T-helper 2 cell treated with Interferon-gamma antibody and Interleukin-4, amounts not matched to agents 5 μg/mL and 100 μg/mL, for 36 hours (primary cell): Measurements from ENCODE around the gene GSE1.
A peak's percentile ranks its signal among the peaks of the same experiment; 100 is the strongest.

Experiments used
- DNase-seq: peaks from one replicate; pipeline ENCODE4 v3.0.0; 2021; ENCODE audit warnings: low spot score
- H3K27ac Mint-ChIP-seq: one replicate; pipeline ENCODE4 v1.8.0; 2021; ENCODE audit warnings: mild to moderate bottlenecking, mixed read lengths
- H3K27me3 Mint-ChIP-seq: one replicate; pipeline ENCODE4 v1.8.0; 2021; ENCODE audit warnings: low read depth, mixed read lengths
- H3K36me3 Mint-ChIP-seq: one replicate; pipeline ENCODE4 v1.8.0; 2021; ENCODE audit warnings: low read depth, mixed read lengths
- H3K4me1 Mint-ChIP-seq: one replicate; pipeline ENCODE4 v1.8.0; 2021; ENCODE audit warnings: low read depth, mixed read lengths
- H3K4me3 Mint-ChIP-seq: one replicate; pipeline ENCODE4 v1.8.0; 2022; ENCODE audit warnings: mild to moderate bottlenecking, moderate library complexity, mixed read lengths
- H3K9me3 Mint-ChIP-seq: one replicate; pipeline ENCODE4 v1.8.0; 2021; ENCODE audit warnings: mixed read lengths

GSE1 gene

GRCh38 chr16:85603203-85603755 lies 9.8 kb upstream of the GSE1 start:
- H3K9me3 Mint-ChIP-seq = no peaks in the 10 kb centered on the region
- no peak overlapping the region for H3K27ac Mint-ChIP-seq
- DNase-seq = no peak
- no peaks in the 10 kb centered on the region for H3K36me3 Mint-ChIP-seq
- H3K27me3 Mint-ChIP-seq = no peaks in the 10 kb centered on the region
- H3K4me3 Mint-ChIP-seq = no peak overlapping the region
- peaks cover 2% of the 10 kb centered on the region for H3K4me1 Mint-ChIP-seq

GRCh38 chr16:85604145-85604705 lies 8.9 kb upstream of the GSE1 start:
- DNase-seq = no peak
- H3K9me3 Mint-ChIP-seq = no peaks in the 10 kb centered on the region
- H3K27me3 Mint-ChIP-seq = no peaks in the 10 kb centered on the region
- no peak overlapping the region for H3K27ac Mint-ChIP-seq
- no peaks in the 10 kb centered on the region for H3K36me3 Mint-ChIP-seq
- peaks cover 5% of the 10 kb centered on the region for H3K4me1 Mint-ChIP-seq
- H3K4me3 Mint-ChIP-seq = no peak overlapping the region

GRCh38 chr16:85605051-85605911 lies 7.8 kb upstream of the GSE1 start:
- H3K27ac Mint-ChIP-seq = no peak overlapping the region
- H3K4me3 Mint-ChIP-seq = no peak overlapping the region
- no peaks in the 10 kb centered on the region for H3K36me3 Mint-ChIP-seq
- H3K9me3 Mint-ChIP-seq = no peaks in the 10 kb centered on the region
- no peaks in the 10 kb centered on the region for H3K27me3 Mint-ChIP-seq
- DNase-seq = no peak
- peaks cover 7% of the 10 kb centered on the region for H3K4me1 Mint-ChIP-seq

- H3K9me3 Mint-ChIP-seq = no peaks in the 10 kb centered on the region
- H3K4me1 Mint-ChIP-seq = peaks cover 12% of the 10 kb centered on the region
These were observed 6.9 kb upstream of the GSE1 start for GRCh38 chr16:85605912-85606841.

GRCh38 chr16:85606904-85607303 lies 6.2 kb upstream of the GSE1 start:
- no peaks in the 10 kb centered on the region for H3K36me3 Mint-ChIP-seq
- no peak overlapping the region for H3K27ac Mint-ChIP-seq
- H3K4me3 Mint-ChIP-seq = no peak overlapping the region
- H3K4me1 Mint-ChIP-seq = peaks cover 12% of the 10 kb centered on the region
- no peaks in the 10 kb centered on the region for H3K27me3 Mint-ChIP-seq
- H3K9me3 Mint-ChIP-seq = no peaks in the 10 kb centered on the region
- DNase-seq = no peak

More at GRCh38 chr16:85605912-85606841, 6.9 kb upstream of the GSE1 start:
- Mint-ChIP-seq H3K4me3 (no peak overlapping the region), H3K27ac (no peak overlapping the region), H3K27me3 (no peaks in the 10 kb centered on the region), H3K36me3 (no peaks in the 10 kb centered on the region)
- no peak for DNase-seq

- no peak overlapping the region for H3K4me3 Mint-ChIP-seq
- no peaks in the 10 kb centered on the region for H3K9me3 Mint-ChIP-seq
- no peak overlapping the region for H3K27ac Mint-ChIP-seq
- no peaks in the 10 kb centered on the region for H3K36me3 Mint-ChIP-seq
- H3K27me3 Mint-ChIP-seq = no peaks in the 10 kb centered on the region
- H3K4me1 Mint-ChIP-seq = peaks cover 12% of the 10 kb centered on the region
- no peak for DNase-seq
These were observed 5.8 kb upstream of the GSE1 start for GRCh38 chr16:85607321-85607765.

- Mint-ChIP-seq H3K27me3 (no peaks in the 10 kb centered on the region), H3K4me1 (peaks cover 12% of the 10 kb centered on the region), H3K27ac (no peak overlapping the region), H3K4me3 (no peak overlapping the region), H3K36me3 (no peaks in the 10 kb centered on the region), H3K9me3 (no peaks in the 10 kb centered on the region)
- no peak for DNase-seq
These were observed 5.2 kb upstream of the GSE1 start for GRCh38 chr16:85607796-85608514.

- H3K27me3 Mint-ChIP-seq = no peaks in the 10 kb centered on the region
- DNase-seq = no peak
- H3K27ac Mint-ChIP-seq = no peak overlapping the region
- no peaks in the 10 kb centered on the region for H3K9me3 Mint-ChIP-seq
- H3K4me3 Mint-ChIP-seq = no peak overlapping the region
- peaks cover 12% of the 10 kb centered on the region for H3K4me1 Mint-ChIP-seq
- H3K36me3 Mint-ChIP-seq = no peaks in the 10 kb centered on the region
These were observed 4.6 kb upstream of the GSE1 start for GRCh38 chr16:85608515-85608885.

- Mint-ChIP-seq H3K4me1 (peaks cover 12% of the 10 kb centered on the region), H3K27ac (no peak overlapping the region), H3K36me3 (no peaks in the 10 kb centered on the region), H3K27me3 (no peaks in the 10 kb centered on the region), H3K4me3 (no peak overlapping the region), H3K9me3 (no peaks in the 10 kb centered on the region)
- DNase-seq = no peak
These were observed 4.2 kb upstream of the GSE1 start for GRCh38 chr16:85608887-85609286.

GRCh38 chr16:85609539-85609938 lies 3.6 kb upstream of the GSE1 start:
- no peak for DNase-seq
- H3K36me3 Mint-ChIP-seq = no peaks in the 10 kb centered on the region
- H3K4me3 Mint-ChIP-seq = no peak overlapping the region
- H3K27ac Mint-ChIP-seq = peak overlapping the region; percentile 31
- H3K4me1 Mint-ChIP-seq = peaks cover 12% of the 10 kb centered on the region
- no peaks in the 10 kb centered on the region for H3K27me3 Mint-ChIP-seq
- H3K9me3 Mint-ChIP-seq = no peaks in the 10 kb centered on the region

GRCh38 chr16:85610059-85610445 lies 3.1 kb upstream of the GSE1 start:
- peaks cover 12% of the 10 kb centered on the region for H3K4me1 Mint-ChIP-seq
- H3K27ac Mint-ChIP-seq = no peak overlapping the region
- no peaks in the 10 kb centered on the region for H3K9me3 Mint-ChIP-seq
- no peak for DNase-seq
- peak overlapping the region; percentile 29 for H3K4me3 Mint-ChIP-seq
- no peaks in the 10 kb centered on the region for H3K36me3 Mint-ChIP-seq
- no peaks in the 10 kb centered on the region for H3K27me3 Mint-ChIP-seq

- H3K36me3 Mint-ChIP-seq = no peaks in the 10 kb centered on the region
- DNase-seq = peak; percentile 86
- H3K27me3 Mint-ChIP-seq = no peaks in the 10 kb centered on the region
- H3K9me3 Mint-ChIP-seq = no peaks in the 10 kb centered on the region
- H3K27ac Mint-ChIP-seq = peak overlapping the region; percentile 73
- peaks cover 16% of the 10 kb centered on the region for H3K4me1 Mint-ChIP-seq
- peak overlapping the region; percentile 75 for H3K4me3 Mint-ChIP-seq
These were observed 2.5 kb upstream of the GSE1 start for GRCh38 chr16:85610446-85611193.

GRCh38 chr16:85611194-85611443 lies 2.0 kb upstream of the GSE1 start:
- peaks cover 21% of the 10 kb centered on the region for H3K4me1 Mint-ChIP-seq
- no peaks in the 10 kb centered on the region for H3K9me3 Mint-ChIP-seq
- H3K36me3 Mint-ChIP-seq = no peaks in the 10 kb centered on the region
- no peaks in the 10 kb centered on the region for H3K27me3 Mint-ChIP-seq
- H3K27ac Mint-ChIP-seq = peak overlapping the region; percentile 73
- no peak for DNase-seq
- H3K4me3 Mint-ChIP-seq = peak overlapping the region; percentile 75
